HEK293 (cell line): Measurements from ENCODE around the gene NAGPA.

Experiments used
- CTCF ChIA-PET: fragments of 350-600 bp; formaldehyde crosslinking; extraction: SDS; loops from one replicate; lab custom pipeline; 2021; ENCODE audit warnings: antibody characterized with exemption; lab: Yijun Ruan, JAX
- POLR2A ChIA-PET: fragments of 300-600 bp; formaldehyde crosslinking; extraction: SDS; loops from one replicate; lab custom pipeline; 2020; ENCODE audit warnings: antibody characterized with exemption, inconsistent platforms; lab: Yijun Ruan, JAX
- H3K27ac ChIP-seq: fragments of 200-500 bp; sonication (Bioruptor generic); 2 replicates; pipeline ENCODE4 v1.5.1; 2014; ENCODE audit warnings: low read depth, low read length, control low read depth, inconsistent platforms; ENCODE audit errors: extremely low read depth
- H3K36me3 ChIP-seq, 2 experiments: fragments of 200-500 bp in 1 of 2; sonication (Bioruptor generic) in 1 of 2; 1 replicate in 1 of 2; 2 replicates in 1 of 2; pipeline ENCODE4 v1.5.1; 2014 to 2017; ENCODE audit warnings: inconsistent platforms in 2 of 2, low read length in 2 of 2; ENCODE audit not compliant: control insufficient read depth in 2 of 2, insufficient read depth in 1 of 2
- H3K4me1 ChIP-seq: fragments of 200-500 bp; sonication (Bioruptor generic); 2 replicates; pipeline ENCODE4 v1.5.1; 2014; ENCODE audit warnings: mild to moderate bottlenecking, low read length, inconsistent platforms; ENCODE audit not compliant: control insufficient read depth, insufficient read depth
- H3K4me3 ChIP-seq: 2 replicates; pipeline ENCODE4 v1.5.1; 2011; ENCODE audit warnings: low read depth, mild to moderate bottlenecking, control low read depth, low read length, moderate library complexity
- H3K9me3 ChIP-seq: fragments of 200-500 bp; sonication (Bioruptor generic); 2 replicates; pipeline ENCODE4 v1.5.1; 2014; ENCODE audit warnings: low read depth, low read length, inconsistent platforms; ENCODE audit not compliant: control insufficient read depth, insufficient read depth
- KLF10 ChIP-seq: fragments of 450-650 bp; IDR thresholded peaks from 2 replicates; pipeline ENCODE4 v1.5.1; 2018; ENCODE audit warnings: missing biosample characterization, mild to moderate bottlenecking, missing genetic modification characterization
- PRDM10 ChIP-seq: fragments of 450-650 bp; formaldehyde crosslinking; IDR thresholded peaks from 2 replicates; pipeline ENCODE4 v1.5.1; 2016; ENCODE audit warnings: missing biosample characterization, missing genetic modification characterization
- SP2 ChIP-seq: fragments of 450-650 bp; formaldehyde crosslinking; IDR thresholded peaks from 2 replicates; pipeline ENCODE4 v1.5.1; 2016; ENCODE audit warnings: missing biosample characterization, missing genetic modification characterization
- SP7 ChIP-seq: fragments of 450-650 bp; formaldehyde crosslinking; IDR thresholded peaks from 2 replicates; pipeline ENCODE4 v1.5.1; 2016; ENCODE audit warnings: missing biosample characterization, missing genetic modification characterization
- ZBTB17 ChIP-seq: fragments of 450-650 bp; formaldehyde crosslinking; IDR thresholded peaks from 2 replicates; pipeline ENCODE4 v1.5.1; 2016; ENCODE audit warnings: missing biosample characterization, missing genetic modification characterization
- ZNF140 ChIP-seq: fragments of 450-650 bp; formaldehyde crosslinking; IDR thresholded peaks from 2 replicates; pipeline ENCODE4 v1.5.1; 2016; ENCODE audit warnings: missing biosample characterization, missing genetic modification characterization
- ZNF155 ChIP-seq: fragments of 450-650 bp; formaldehyde crosslinking; IDR thresholded peaks from 2 replicates; pipeline ENCODE4 v1.5.1; 2016; ENCODE audit warnings: missing biosample characterization, missing genetic modification characterization
- ZNF18 ChIP-seq: fragments of 450-650 bp; formaldehyde crosslinking; IDR thresholded peaks from 2 replicates; pipeline ENCODE4 v1.5.1; 2016; ENCODE audit warnings: missing biosample characterization, missing genetic modification characterization
- ZNF302 ChIP-seq: fragments of 450-650 bp; formaldehyde crosslinking; IDR thresholded peaks from 2 replicates; pipeline ENCODE4 v1.5.1; 2016; ENCODE audit warnings: missing biosample characterization, missing genetic modification characterization, low read depth
- ZNF335 ChIP-seq: fragments of 450-650 bp; formaldehyde crosslinking; conservative IDR thresholded peaks from 2 replicates; pipeline ENCODE4 v1.5.1; 2016; ENCODE audit warnings: missing biosample characterization, missing genetic modification characterization
- ZNF354C ChIP-seq: fragments of 450-650 bp; formaldehyde crosslinking; IDR thresholded peaks from 2 replicates; pipeline ENCODE4 v1.5.1; 2016; ENCODE audit warnings: missing biosample characterization, missing genetic modification characterization, low read depth, borderline replicate concordance
- ZNF394 ChIP-seq: fragments of 450-650 bp; formaldehyde crosslinking; IDR thresholded peaks from 2 replicates; pipeline ENCODE4 v1.5.1; 2016; ENCODE audit warnings: missing biosample characterization, missing genetic modification characterization, mild to moderate bottlenecking, moderate library complexity, borderline replicate concordance
- ZNF423 ChIP-seq: fragments of 450-650 bp; formaldehyde crosslinking; IDR thresholded peaks from 2 replicates; pipeline ENCODE4 v1.5.1; 2016; ENCODE audit warnings: missing biosample characterization, missing genetic modification characterization
- ZNF426 ChIP-seq: fragments of 450-650 bp; formaldehyde crosslinking; IDR thresholded peaks from 2 replicates; pipeline ENCODE4 v1.5.1; 2017; ENCODE audit warnings: missing biosample characterization, missing genetic modification characterization, mild to moderate bottlenecking, inconsistent platforms, moderate library complexity
- ZNF571 ChIP-seq: fragments of 450-650 bp; formaldehyde crosslinking; IDR thresholded peaks from 2 replicates; pipeline ENCODE4 v1.5.0; 2017; ENCODE audit warnings: missing biosample characterization, missing genetic modification characterization
- ZNF600 ChIP-seq: fragments of 450-650 bp; formaldehyde crosslinking; IDR thresholded peaks from 2 replicates; pipeline ENCODE4 v1.5.1; 2016; ENCODE audit warnings: missing biosample characterization, missing genetic modification characterization
- ZNF768 ChIP-seq: fragments of 450-650 bp; formaldehyde crosslinking; IDR thresholded peaks from 2 replicates; pipeline ENCODE4 v1.5.1; 2018; ENCODE audit warnings: missing biosample characterization, mild to moderate bottlenecking, missing genetic modification characterization
- TF ChIP-seq, protein P1 (sequence below): fragments of 450-650 bp; formaldehyde crosslinking; IDR thresholded peaks from 2 replicates; pipeline ENCODE4 v1.5.1; 2016; ENCODE audit warnings: missing biosample characterization, missing genetic modification characterization
- TF ChIP-seq, protein P2 (sequence below): fragments of 450-650 bp; formaldehyde crosslinking; IDR thresholded peaks from 2 replicates; pipeline ENCODE4 v1.5.1; 2016; ENCODE audit warnings: missing biosample characterization, missing genetic modification characterization
- TF ChIP-seq, protein P3 (sequence below): fragments of 450-650 bp; formaldehyde crosslinking; IDR thresholded peaks from 2 replicates; pipeline ENCODE4 v1.5.1; 2016; ENCODE audit warnings: missing biosample characterization, missing genetic modification characterization

NAGPA gene

DNA sequence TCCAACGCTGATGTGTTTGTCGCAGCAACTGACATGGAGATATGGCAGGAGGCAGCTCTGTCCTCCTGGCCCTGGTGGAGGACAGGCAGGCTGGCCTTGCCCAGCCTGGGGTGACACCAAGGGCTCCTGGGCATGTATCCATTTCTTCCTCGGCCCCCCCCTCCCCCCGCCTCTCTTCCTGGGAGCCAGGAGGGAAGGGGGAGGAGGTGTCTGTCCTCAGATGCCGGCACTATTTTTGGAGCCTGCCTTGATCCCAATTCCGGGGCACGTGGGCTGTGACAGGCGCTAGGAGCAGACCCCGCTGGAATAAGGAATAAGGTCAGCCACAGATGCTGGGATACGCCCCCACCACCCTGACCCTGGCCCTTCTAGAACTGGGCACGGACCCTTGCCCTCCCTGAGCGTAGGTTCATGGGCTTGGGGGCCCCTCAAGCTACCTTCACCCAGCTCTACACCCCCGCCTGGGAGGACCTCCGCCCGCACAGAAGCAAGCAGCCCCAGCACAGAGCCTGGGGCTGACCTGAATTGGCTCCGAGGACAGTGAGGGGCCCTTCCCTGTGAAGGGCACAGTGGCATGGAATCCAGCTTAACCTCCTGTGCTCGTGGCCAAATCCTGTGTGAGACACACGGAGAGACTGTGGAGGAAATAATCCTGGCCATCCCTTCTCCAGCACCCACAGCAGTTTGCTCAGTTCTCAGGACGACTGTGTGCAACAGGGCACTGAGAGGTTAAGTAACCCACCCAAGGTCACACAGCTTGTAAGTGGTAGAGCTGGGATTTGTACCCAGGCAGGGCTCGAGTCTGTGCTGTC lies 51.5 kb downstream of the NAGPA start:
- H3K4me1 ChIP-seq = no peaks in the 10 kb centered on the region
- no peaks in the 10 kb centered on the region for H3K9me3 ChIP-seq
- no peak overlapping the region for H3K27ac ChIP-seq
- TF ChIP-seq ZNF140 (no peak), PRDM10 (tag by site-specific recombination) (no peak), ZBTB17 (tag by site-specific recombination) (no peak), ZNF768 (tag by site-specific recombination) (no peak), ZNF571 (tag by site-specific recombination) (no peak), ZNF423 (no peak), SP7 (tag by site-specific recombination) (no peak), ZNF18 (no peak), ZNF302 (tag by site-specific recombination) (no peak), ZNF600 (tag by site-specific recombination) (no peak), ZNF155 (tag by site-specific recombination) (no peak), ZNF335 (tag by site-specific recombination) (no peak), ZNF394 (tag by site-specific recombination) (no peak), KLF10 (tag by site-specific recombination) (no peak), SP2 (tag by site-specific recombination) (no peak), ZNF426 (tag by site-specific recombination) (no peak), ZNF354C (tag by site-specific recombination) (no peak)
- TF ChIP-seq, protein P1, sequence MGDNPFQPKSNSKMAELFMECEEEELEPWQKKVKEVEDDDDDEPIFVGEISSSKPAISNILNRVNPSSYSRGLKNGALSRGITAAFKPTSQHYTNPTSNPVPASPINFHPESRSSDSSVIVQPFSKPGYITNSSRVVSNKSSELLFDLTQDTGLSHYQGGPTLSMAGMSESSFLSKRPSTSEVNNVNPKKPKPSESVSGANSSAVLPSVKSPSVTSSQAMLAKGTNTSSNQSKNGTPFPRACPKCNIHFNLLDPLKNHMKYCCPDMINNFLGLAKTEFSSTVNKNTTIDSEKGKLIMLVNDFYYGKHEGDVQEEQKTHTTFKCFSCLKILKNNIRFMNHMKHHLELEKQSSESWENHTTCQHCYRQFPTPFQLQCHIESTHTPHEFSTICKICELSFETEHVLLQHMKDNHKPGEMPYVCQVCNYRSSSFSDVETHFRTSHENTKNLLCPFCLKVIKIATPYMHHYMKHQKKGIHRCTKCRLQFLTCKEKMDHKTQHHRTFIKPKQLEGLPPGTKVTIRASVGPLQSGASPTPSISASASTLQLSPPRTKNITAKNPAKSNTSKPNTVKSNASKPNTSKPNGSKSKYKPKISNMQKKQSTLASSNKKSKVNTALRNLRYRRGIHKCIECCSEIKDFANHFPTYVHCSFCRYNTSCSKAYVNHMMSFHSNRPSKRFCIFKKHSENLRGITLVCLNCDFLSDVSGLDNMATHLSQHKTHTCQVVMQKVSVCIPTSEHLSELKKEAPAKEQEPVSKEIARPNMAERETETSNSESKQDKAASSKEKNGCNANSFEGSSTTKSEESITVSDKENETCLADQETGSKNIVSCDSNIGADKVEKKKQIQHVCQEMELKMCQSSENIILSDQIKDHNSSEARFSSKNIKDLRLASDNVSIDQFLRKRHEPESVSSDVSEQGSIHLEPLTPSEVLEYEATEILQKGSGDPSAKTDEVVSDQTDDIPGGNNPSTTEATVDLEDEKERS = no peak
- TF ChIP-seq, protein P2, sequence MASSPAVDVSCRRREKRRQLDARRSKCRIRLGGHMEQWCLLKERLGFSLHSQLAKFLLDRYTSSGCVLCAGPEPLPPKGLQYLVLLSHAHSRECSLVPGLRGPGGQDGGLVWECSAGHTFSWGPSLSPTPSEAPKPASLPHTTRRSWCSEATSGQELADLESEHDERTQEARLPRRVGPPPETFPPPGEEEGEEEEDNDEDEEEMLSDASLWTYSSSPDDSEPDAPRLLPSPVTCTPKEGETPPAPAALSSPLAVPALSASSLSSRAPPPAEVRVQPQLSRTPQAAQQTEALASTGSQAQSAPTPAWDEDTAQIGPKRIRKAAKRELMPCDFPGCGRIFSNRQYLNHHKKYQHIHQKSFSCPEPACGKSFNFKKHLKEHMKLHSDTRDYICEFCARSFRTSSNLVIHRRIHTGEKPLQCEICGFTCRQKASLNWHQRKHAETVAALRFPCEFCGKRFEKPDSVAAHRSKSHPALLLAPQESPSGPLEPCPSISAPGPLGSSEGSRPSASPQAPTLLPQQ (tag by site-specific recombination) = no peak
- TF ChIP-seq, protein P3, sequence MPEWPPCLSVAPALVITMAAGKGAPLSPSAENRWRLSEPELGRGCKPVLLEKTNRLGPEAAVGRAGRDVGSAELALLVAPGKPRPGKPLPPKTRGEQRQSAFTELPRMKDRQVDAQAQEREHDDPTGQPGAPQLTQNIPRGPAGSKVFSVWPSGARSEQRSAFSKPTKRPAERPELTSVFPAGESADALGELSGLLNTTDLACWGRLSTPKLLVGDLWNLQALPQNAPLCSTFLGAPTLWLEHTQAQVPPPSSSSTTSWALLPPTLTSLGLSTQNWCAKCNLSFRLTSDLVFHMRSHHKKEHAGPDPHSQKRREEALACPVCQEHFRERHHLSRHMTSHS (tag by site-specific recombination) = no peak
- no peaks in the 10 kb centered on the region for H3K36me3 ChIP-seq
- H3K4me3 ChIP-seq = no peak overlapping the region
- CTCF ChIA-PET = no interaction called here
- POLR2A ChIA-PET = no interaction called here
